ENCODE results near the gene CDHR1.

The CDHR1 gene

GRCh38 chr10:84190621-84191020 lies 3.7 kb upstream of the CDHR1 start:
- Histone ChIP-seq H3K27me3 (ENCODE audit: control insufficient read depth, insufficient read depth, low read length) (peaks cover 31% of the 10 kb centered on the region), H3K4me1 (ENCODE audit: control insufficient read depth, insufficient read depth, low read length) (peaks cover 3% of the 10 kb centered on the region; the same call in 1 of the 2 replicates), H3K36me3 (ENCODE audit: control insufficient read depth, insufficient read depth, low read length) (no peaks in the 10 kb centered on the region), H3K27ac (ENCODE audit: low read depth, low read length) (no peak overlapping the region), H3K4me3 (ENCODE audit: low read depth, low read length) (no peak overlapping the region), H3K9ac (ENCODE audit: low read depth, low read length) (no peak overlapping the region), H3K9me3 (ENCODE audit: control insufficient read depth, insufficient read depth, low read length) (no peaks in the 10 kb centered on the region)

GRCh38 chr10:84191106-84191505 lies 3.2 kb upstream of the CDHR1 start:
- H3K27ac ChIP-seq (ENCODE audit: low read depth, low read length) = no peak overlapping the region
- no peak overlapping the region for H3K9ac ChIP-seq (ENCODE audit: low read depth, low read length)
- H3K9me3 ChIP-seq (ENCODE audit: control insufficient read depth, insufficient read depth, low read length) = no peaks in the 10 kb centered on the region
- H3K27me3 ChIP-seq (ENCODE audit: control insufficient read depth, insufficient read depth, low read length) = peaks cover 36% of the 10 kb centered on the region
- H3K4me3 ChIP-seq (ENCODE audit: low read depth, low read length) = no peak overlapping the region
- no peaks in the 10 kb centered on the region for H3K36me3 ChIP-seq (ENCODE audit: control insufficient read depth, insufficient read depth, low read length)
- peaks cover 3% of the 10 kb centered on the region; the same call in 1 of the 2 replicates for H3K4me1 ChIP-seq (ENCODE audit: control insufficient read depth, insufficient read depth, low read length)

- Histone ChIP-seq H3K9ac (ENCODE audit: low read depth, low read length) (no peak overlapping the region), H3K36me3 (ENCODE audit: control insufficient read depth, insufficient read depth, low read length) (no peaks in the 10 kb centered on the region), H3K4me1 (ENCODE audit: control insufficient read depth, insufficient read depth, low read length) (peaks cover 3% of the 10 kb centered on the region; the same call in 1 of the 2 replicates), H3K9me3 (ENCODE audit: control insufficient read depth, insufficient read depth, low read length) (no peaks in the 10 kb centered on the region), H3K27me3 (ENCODE audit: control insufficient read depth, insufficient read depth, low read length) (peaks cover 48% of the 10 kb centered on the region), H3K4me3 (ENCODE audit: low read depth, low read length) (no peak overlapping the region), H3K27ac (ENCODE audit: low read depth, low read length) (no peak overlapping the region)
These were observed 1.0 kb upstream of the CDHR1 start for GRCh38 chr10:84193327-84193726.

GRCh38 chr10:84193846-84194423 lies 402 bp upstream of the CDHR1 start:
- no peak overlapping the region for H3K9ac ChIP-seq (ENCODE audit: low read depth, low read length)
- peak overlapping the region; percentile 74 for H3K4me3 ChIP-seq (ENCODE audit: low read depth, low read length)
- H3K4me1 ChIP-seq (ENCODE audit: control insufficient read depth, insufficient read depth, low read length) = peaks cover 3% of the 10 kb centered on the region; the same call in 1 of the 2 replicates
- H3K27ac ChIP-seq (ENCODE audit: low read depth, low read length) = no peak overlapping the region
- H3K9me3 ChIP-seq (ENCODE audit: control insufficient read depth, insufficient read depth, low read length) = no peaks in the 10 kb centered on the region
- peaks cover 48% of the 10 kb centered on the region for H3K27me3 ChIP-seq (ENCODE audit: control insufficient read depth, insufficient read depth, low read length)
- H3K36me3 ChIP-seq (ENCODE audit: control insufficient read depth, insufficient read depth, low read length) = no peaks in the 10 kb centered on the region

- Histone ChIP-seq H3K4me1 (ENCODE audit: control insufficient read depth, insufficient read depth, low read length) (peaks cover 3% of the 10 kb centered on the region; the same call in 1 of the 2 replicates), H3K4me3 (ENCODE audit: low read depth, low read length) (peak overlapping the region; percentile 74), H3K27ac (ENCODE audit: low read depth, low read length) (no peak overlapping the region), H3K9ac (ENCODE audit: low read depth, low read length) (no peak overlapping the region), H3K27me3 (ENCODE audit: control insufficient read depth, insufficient read depth, low read length) (peaks cover 48% of the 10 kb centered on the region), H3K36me3 (ENCODE audit: control insufficient read depth, insufficient read depth, low read length) (no peaks in the 10 kb centered on the region), H3K9me3 (ENCODE audit: control insufficient read depth, insufficient read depth, low read length) (no peaks in the 10 kb centered on the region)
These were observed 900 bp downstream of the CDHR1 start for GRCh38 chr10:84195044-84195830.

- Histone ChIP-seq H3K9ac (ENCODE audit: low read depth, low read length) (no peak overlapping the region), H3K27me3 (ENCODE audit: control insufficient read depth, insufficient read depth, low read length) (peaks cover 48% of the 10 kb centered on the region)
These were observed 1.7 kb downstream of the CDHR1 start for GRCh38 chr10:84196083-84196482.

GRCh38 chr10:84196941-84197340 lies 2.6 kb downstream of the CDHR1 start:
- no peak overlapping the region for H3K9ac ChIP-seq (ENCODE audit: low read depth, low read length)
- no peak overlapping the region for H3K4me3 ChIP-seq (ENCODE audit: low read depth, low read length)
- H3K27ac ChIP-seq (ENCODE audit: low read depth, low read length) = no peak overlapping the region
- peaks cover 48% of the 10 kb centered on the region for H3K27me3 ChIP-seq (ENCODE audit: control insufficient read depth, insufficient read depth, low read length)
- H3K4me1 ChIP-seq (ENCODE audit: control insufficient read depth, insufficient read depth, low read length) = peaks cover 3% of the 10 kb centered on the region; the same call in 1 of the 2 replicates
- no peaks in the 10 kb centered on the region for H3K9me3 ChIP-seq (ENCODE audit: control insufficient read depth, insufficient read depth, low read length)
- no peaks in the 10 kb centered on the region for H3K36me3 ChIP-seq (ENCODE audit: control insufficient read depth, insufficient read depth, low read length)

More at GRCh38 chr10:84196083-84196482, 1.7 kb downstream of the CDHR1 start:
- Histone ChIP-seq H3K27ac (ENCODE audit: low read depth, low read length) (no peak overlapping the region), H3K4me3 (ENCODE audit: low read depth, low read length) (no peak overlapping the region), H3K9me3 (ENCODE audit: control insufficient read depth, insufficient read depth, low read length) (no peaks in the 10 kb centered on the region), H3K4me1 (ENCODE audit: control insufficient read depth, insufficient read depth, low read length) (peaks cover 3% of the 10 kb centered on the region; the same call in 1 of the 2 replicates), H3K36me3 (ENCODE audit: control insufficient read depth, insufficient read depth, low read length) (no peaks in the 10 kb centered on the region)

GRCh38 chr10:84197643-84198042 lies 3.3 kb downstream of the CDHR1 start:
- Histone ChIP-seq H3K27me3 (ENCODE audit: control insufficient read depth, insufficient read depth, low read length) (peaks cover 47% of the 10 kb centered on the region), H3K9me3 (ENCODE audit: control insufficient read depth, insufficient read depth, low read length) (no peaks in the 10 kb centered on the region), H3K27ac (ENCODE audit: low read depth, low read length) (no peak overlapping the region), H3K9ac (ENCODE audit: low read depth, low read length) (no peak overlapping the region), H3K4me1 (ENCODE audit: control insufficient read depth, insufficient read depth, low read length) (peaks cover 3% of the 10 kb centered on the region; the same call in 1 of the 2 replicates), H3K4me3 (ENCODE audit: low read depth, low read length) (no peak overlapping the region), H3K36me3 (ENCODE audit: control insufficient read depth, insufficient read depth, low read length) (no peaks in the 10 kb centered on the region)

- Histone ChIP-seq H3K9ac (ENCODE audit: low read depth, low read length) (no peak overlapping the region), H3K36me3 (ENCODE audit: control insufficient read depth, insufficient read depth, low read length) (no peaks in the 10 kb centered on the region), H3K27me3 (ENCODE audit: control insufficient read depth, insufficient read depth, low read length) (peaks cover 40% of the 10 kb centered on the region), H3K4me1 (ENCODE audit: control insufficient read depth, insufficient read depth, low read length) (peaks cover 3% of the 10 kb centered on the region; the same call in 1 of the 2 replicates), H3K27ac (ENCODE audit: low read depth, low read length) (no peak overlapping the region), H3K4me3 (ENCODE audit: low read depth, low read length) (no peak overlapping the region), H3K9me3 (ENCODE audit: control insufficient read depth, insufficient read depth, low read length) (no peaks in the 10 kb centered on the region)
These were observed 4.0 kb downstream of the CDHR1 start for GRCh38 chr10:84198206-84198915.

- Histone ChIP-seq H3K27me3 (ENCODE audit: control insufficient read depth, insufficient read depth, low read length) (peaks cover 16% of the 10 kb centered on the region), H3K27ac (ENCODE audit: low read depth, low read length) (no peak overlapping the region), H3K9me3 (ENCODE audit: control insufficient read depth, insufficient read depth, low read length) (no peaks in the 10 kb centered on the region), H3K4me1 (ENCODE audit: control insufficient read depth, insufficient read depth, low read length) (no peaks in the 10 kb centered on the region), H3K36me3 (ENCODE audit: control insufficient read depth, insufficient read depth, low read length) (no peaks in the 10 kb centered on the region), H3K9ac (ENCODE audit: low read depth, low read length) (no peak overlapping the region), H3K4me3 (ENCODE audit: low read depth, low read length) (no peak overlapping the region)
These were observed 6.4 kb downstream of the CDHR1 start for GRCh38 chr10:84200537-84201243.

Measured in HUES48 (cell line).